Smooth muscle cell (in vitro differentiated cells): ENCODE data around the gene NEGR1. TPM values are rescaled to one million over a fixed set of nuclear protein-coding genes. Genes with fewer than 3 reads are reported as not detected.

Experiments
- DNase-seq: peaks from one replicate; lab custom pipeline; 2025; ENCODE audit not compliant: unreplicated experiment; lab: John Stamatoyannopoulos, UW
- H2AFZ ChIP-seq: fragments of 200-600 bp; sonication (generic); 2 replicates; pipeline ENCODE4 v1.6.0; 2016; ENCODE audit warnings: antibody characterized with exemption, low read depth, mild to moderate bottlenecking
- H3F3A ChIP-seq: fragments of 200-600 bp; sonication (generic); 2 replicates; pipeline ENCODE4 v1.6.0; 2017; ENCODE audit warnings: antibody characterized with exemption, low read depth
- H3K27ac ChIP-seq: fragments of 200-600 bp; sonication (generic); 2 replicates; pipeline ENCODE4 v1.5.1; 2016; ENCODE audit warnings: low read depth, mild to moderate bottlenecking
- H3K27me3 ChIP-seq: fragments of 200-600 bp; sonication (generic); 2 replicates; pipeline ENCODE4 v1.6.1; 2016; ENCODE audit warnings: low read depth, mild to moderate bottlenecking
- H3K36me3 ChIP-seq: fragments of 200-600 bp; sonication (generic); 2 replicates; pipeline ENCODE4 v1.5.1; 2016; ENCODE audit warnings: low read depth
- H3K4me1 ChIP-seq: fragments of 200-600 bp; sonication (generic); 2 replicates; pipeline ENCODE4 v1.5.1; 2016; ENCODE audit warnings: low read depth
- H3K4me2 ChIP-seq: fragments of 200-600 bp; sonication (generic); 2 replicates; pipeline ENCODE4 v1.6.0; 2016; ENCODE audit warnings: mild to moderate bottlenecking
- H3K4me3 ChIP-seq: fragments of 200-600 bp; sonication (generic); 2 replicates; pipeline ENCODE4 v1.5.1; 2016; ENCODE audit warnings: mild to moderate bottlenecking
- H3K79me2 ChIP-seq: fragments of 200-600 bp; sonication (generic); 2 replicates; pipeline ENCODE4 v1.6.0; 2016; ENCODE audit warnings: low read depth, mild to moderate bottlenecking
- H3K9ac ChIP-seq: fragments of 200-600 bp; sonication (generic); 2 replicates; pipeline ENCODE4 v1.6.0; 2016; ENCODE audit warnings: low read depth
- H3K9me3 ChIP-seq: fragments of 200-600 bp; sonication (generic); replicated peaks from 2 replicates; pipeline ENCODE4 v1.5.1; 2016; ENCODE audit warnings: low read depth
- H4K20me1 ChIP-seq: fragments of 200-600 bp; sonication (generic); 2 replicates; pipeline ENCODE4 v1.6.0; 2016; ENCODE audit warnings: low read depth
- CTCF ChIP-seq: fragments of 200-600 bp; sonication (generic); IDR thresholded peaks from 2 replicates; pipeline ENCODE4 v1.5.1; 2017; ENCODE audit warnings: borderline replicate concordance, mild to moderate bottlenecking, antibody characterized with exemption; ENCODE audit not compliant: insufficient read depth, poor library complexity, severe bottlenecking
- WGBS: methylation state at CpG from one replicate; pipeline ENCODE4 v1.1.7; 2016; ENCODE audit warnings: low lambda C conversion rate; 5-methylcytosine and 5-hydroxymethylcytosine counted together
- polyA plus RNA-seq: library from polyadenylated mRNA; unstranded; fragments of >200 nt; fragmentation: Nextera tagmentation; extraction: Ambion mirVana; gene quantifications from 2 replicates; pipeline ENCODE4 v1.2.1, GENCODE V29; 2016
- total RNA-seq: library from RNA; depleted of rRNA; stranded (reverse); fragments of >200 nt; gene quantifications from 2 replicates; pipeline ENCODE4 v1.2.3, GENCODE V29; 2014

NEGR1 gene
- total and polyA plus RNA-seq, 2 experiments from 2014 or later: 0.02 to 0.09 TPM

GRCh38 chr1:71463144-71463543 is 819.2 kb downstream of the NEGR1 start:
- H3K27ac ChIP-seq: no peak overlapping the region
- DNase-seq: no peak

DNA sequence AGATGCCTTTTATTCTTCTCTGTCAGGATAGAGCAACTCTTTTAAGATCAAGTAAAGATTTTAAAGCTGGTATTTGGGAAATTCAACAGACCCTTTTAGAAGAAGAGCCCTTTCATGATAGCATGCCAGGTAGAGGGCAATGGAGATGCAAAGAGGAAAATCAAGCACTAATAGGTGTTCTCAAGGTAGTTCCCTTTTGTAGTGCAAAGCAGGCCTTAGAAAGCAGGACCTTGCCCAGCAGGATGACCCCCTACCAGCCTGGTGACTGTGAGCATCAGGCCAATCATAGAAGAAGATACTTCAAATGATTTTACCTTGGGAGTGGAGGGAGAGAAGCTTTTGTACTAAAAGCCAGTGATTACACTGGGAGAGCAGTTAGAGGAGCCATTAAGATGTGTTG is 820.1 kb downstream of the NEGR1 start:
- H3K27me3 ChIP-seq: no peaks in the 10 kb centered on the region
- H4K20me1 ChIP-seq: no peaks in the 10 kb centered on the region
- no peaks in the 10 kb centered on the region for H3K9me3 ChIP-seq
- H3K4me1 ChIP-seq: no peaks in the 10 kb centered on the region
- no peak overlapping the region for H3K27ac ChIP-seq
- H3K4me2 ChIP-seq: no peak overlapping the region
- DNase-seq: no peak
- H3K9ac ChIP-seq: no peak overlapping the region
- no peak for TF ChIP-seq CTCF
- H3K4me3 ChIP-seq: no peak overlapping the region
- no peak overlapping the region for H2AFZ ChIP-seq
- no peaks in the 10 kb centered on the region for H3F3A ChIP-seq
- H3K79me2 ChIP-seq: no peaks in the 10 kb centered on the region
- H3K36me3 ChIP-seq: no peaks in the 10 kb centered on the region

More at GRCh38 chr1:71463144-71463543, 819.2 kb downstream of the NEGR1 start:
- H3K27me3 ChIP-seq: no peaks in the 10 kb centered on the region
- no peak overlapping the region for H3K9ac ChIP-seq
- WGBS: 33% methylated on average over 5 of the region's 5 CpGs
- no peak overlapping the region for H3K4me3 ChIP-seq
- no peaks in the 10 kb centered on the region for H3K9me3 ChIP-seq
- H3F3A ChIP-seq: no peaks in the 10 kb centered on the region
- H3K4me2 ChIP-seq: peak overlapping the region; percentile 10
- TF ChIP-seq CTCF: no peak
- no peaks in the 10 kb centered on the region for H3K4me1 ChIP-seq
- no peaks in the 10 kb centered on the region for H4K20me1 ChIP-seq
- H2AFZ ChIP-seq: no peak overlapping the region
- H3K79me2 ChIP-seq: no peaks in the 10 kb centered on the region
- H3K36me3 ChIP-seq: no peaks in the 10 kb centered on the region

GRCh38 chr1:71461416-71461815 is 820.9 kb downstream of the NEGR1 start:
- H3K9ac ChIP-seq: no peak overlapping the region
- no peaks in the 10 kb centered on the region for H3K79me2 ChIP-seq
- H3K36me3 ChIP-seq: no peaks in the 10 kb centered on the region
- H3K4me3 ChIP-seq: no peak overlapping the region
- DNase-seq: no peak
- H3K27ac ChIP-seq: no peak overlapping the region
- WGBS: 74% methylated on average over 2 of the region's 2 CpGs
- H2AFZ ChIP-seq: no peak overlapping the region
- H3F3A ChIP-seq: no peaks in the 10 kb centered on the region
- no peak for TF ChIP-seq CTCF
- no peaks in the 10 kb centered on the region for H4K20me1 ChIP-seq
- H3K4me2 ChIP-seq: no peak overlapping the region
- no peaks in the 10 kb centered on the region for H3K4me1 ChIP-seq
- H3K27me3 ChIP-seq: no peaks in the 10 kb centered on the region
- no peaks in the 10 kb centered on the region for H3K9me3 ChIP-seq

DNA sequence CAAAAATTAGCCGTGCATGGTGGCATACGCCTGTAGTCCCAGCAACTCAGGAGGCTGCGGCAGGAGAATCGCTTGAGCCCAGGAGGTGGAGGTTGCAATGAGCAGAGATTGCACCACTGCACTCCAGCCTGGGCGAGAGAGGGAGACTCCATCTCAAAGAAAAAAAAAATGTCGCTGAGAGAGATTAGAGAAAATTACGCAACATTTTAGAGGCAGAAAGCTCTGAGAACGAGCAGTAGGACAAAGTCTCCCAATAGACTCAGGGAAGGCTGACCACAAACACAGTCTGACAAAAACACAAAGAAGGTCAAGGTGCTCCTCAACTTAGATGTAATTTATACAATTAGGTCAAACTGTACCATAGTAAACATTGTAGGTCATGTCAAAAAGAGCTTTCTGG is 833.9 kb downstream of the NEGR1 start:
- Histone ChIP-seq H3K4me2 (no peak overlapping the region), H3K9me3 (no peaks in the 10 kb centered on the region), H3K4me1 (no peaks in the 10 kb centered on the region), H2AFZ (no peak overlapping the region), H3K27ac (no peak overlapping the region), H3F3A (no peaks in the 10 kb centered on the region), H3K9ac (no peak overlapping the region), H3K79me2 (no peaks in the 10 kb centered on the region), H3K36me3 (no peaks in the 10 kb centered on the region), H3K27me3 (no peaks in the 10 kb centered on the region), H3K4me3 (no peak overlapping the region), H4K20me1 (no peaks in the 10 kb centered on the region)
- no peak for DNase-seq
- TF ChIP-seq CTCF: no peak
- 75% methylated on average over 8 of the region's 8 CpGs for WGBS
